Keratinocyte (primary cell): ENCODE data around the gene FIGNL1. TPM values are rescaled to one million over a fixed set of nuclear protein-coding genes. Genes with fewer than 3 reads are reported as not detected.

Source experiments
- DNase-seq: peaks from one replicate; pipeline ENCODE4 v3.0.0-alpha.2; 2011; ENCODE audit warnings: low read depth, missing footprints, low spot score
- FAIRE-seq: peaks from 2 replicates; lab custom pipeline; 2011; peaks lifted over from hg19 to GRCh38; lab: Jason Lieb, UNC
- H2AFZ ChIP-seq: 2 replicates; pipeline ENCODE4 v1.6.0; 2012; ENCODE audit warnings: low read length, control low read depth, inconsistent platforms; ENCODE audit not compliant: control insufficient read depth
- H3K27ac ChIP-seq: 2 replicates; pipeline ENCODE4 v1.5.1; 2011; ENCODE audit warnings: low read length; ENCODE audit not compliant: control insufficient read depth, insufficient read depth
- H3K27me3 ChIP-seq: 3 replicates; pipeline ENCODE4 v1.6.0; 2011; ENCODE audit warnings: low read length; ENCODE audit not compliant: control insufficient read depth, insufficient read depth; ENCODE audit errors: extremely low read depth
- H3K36me3 ChIP-seq, 2 experiments: 2 replicates in 1 of 2; 3 replicates in 1 of 2; pipeline ENCODE4 v1.5.1; 2011; ENCODE audit warnings: low read length in 2 of 2, mild to moderate bottlenecking in 1 of 2; ENCODE audit not compliant: control insufficient read depth in 2 of 2, insufficient read depth in 2 of 2; ENCODE audit errors: extremely low read depth in 1 of 2
- H3K4me1 ChIP-seq: 3 replicates; pipeline ENCODE4 v1.5.1; 2011; ENCODE audit warnings: low read length; ENCODE audit not compliant: control insufficient read depth, insufficient read depth; ENCODE audit errors: extremely low read depth
- H3K4me2 ChIP-seq: 3 replicates; pipeline ENCODE4 v1.6.0; 2011; ENCODE audit warnings: low read depth, low read length; ENCODE audit not compliant: control insufficient read depth, insufficient read depth; ENCODE audit errors: extremely low read depth
- H3K4me3 ChIP-seq, 3 experiments: fragments of 200-600 bp in 1 of 3; sonication (generic) in 1 of 3; 2 replicates in 2 of 3; 3 replicates in 1 of 3; pipeline ENCODE4 v1.5.1; 2011 to 2016; ENCODE audit warnings: low read length in 3 of 3, mild to moderate bottlenecking in 3 of 3, control low read depth in 2 of 3, inconsistent platforms in 1 of 3, low read depth in 1 of 3, mixed read lengths in 1 of 3, mixed run types in 1 of 3, moderate library complexity in 1 of 3; ENCODE audit not compliant: control insufficient read depth in 2 of 3, insufficient read depth in 2 of 3; ENCODE audit errors: extremely low read depth in 1 of 3
- H3K79me2 ChIP-seq: 2 replicates; pipeline ENCODE4 v1.6.0; 2012; ENCODE audit warnings: low read length; ENCODE audit not compliant: control insufficient read depth, insufficient read depth
- H3K9ac ChIP-seq: 3 replicates; pipeline ENCODE4 v1.6.0; 2011; ENCODE audit warnings: low read length; ENCODE audit not compliant: control insufficient read depth, insufficient read depth; ENCODE audit errors: extremely low read depth
- H3K9me1 ChIP-seq: 3 replicates; pipeline ENCODE4 v1.6.0; 2011; ENCODE audit warnings: low read length; ENCODE audit not compliant: control insufficient read depth, insufficient read depth; ENCODE audit errors: extremely low read depth
- H3K9me3 ChIP-seq: 2 replicates; pipeline ENCODE4 v1.5.1; 2012; ENCODE audit warnings: low read depth, low read length; ENCODE audit not compliant: control insufficient read depth
- H4K20me1 ChIP-seq: 3 replicates; pipeline ENCODE4 v1.6.0; 2011; ENCODE audit warnings: low read length; ENCODE audit not compliant: control insufficient read depth, insufficient read depth; ENCODE audit errors: extremely low read depth
- CTCF ChIP-seq, 3 experiments: IDR thresholded peaks in 1 of 3; conservative IDR thresholded peaks in 1 of 3; optimal IDR thresholded peaks in 1 of 3; 2 replicates in 2 of 3; 3 replicates in 1 of 3; pipeline versions ENCODE3 to v1.5.1; 2011; ENCODE audit warnings: low read length in 3 of 3, mild to moderate bottlenecking in 3 of 3, moderate library complexity in 2 of 3, control low read depth in 1 of 3, inconsistent platforms in 1 of 3; ENCODE audit not compliant: insufficient read depth in 2 of 3; ENCODE audit errors: extremely low read depth in 1 of 3
- EZH2 ChIP-seq: IDR thresholded peaks from one replicate; pipeline ENCODE4 v1.6.1; 2012; ENCODE audit warnings: inconsistent platforms, mild to moderate bottlenecking, low read length, moderate library complexity
- dilution Hi-C: fragments of 300-500 bp; cut with MboI; formaldehyde crosslinking; loops from one replicate; pipeline ENCODE4 v1.7.0; 2020; ENCODE audit warnings: low sequenced_read_pairs; ENCODE audit not compliant: extremely low pct_ligation_motif_present
- polyA plus RNA-seq, 5 experiments: library from polyadenylated mRNA; depleted of rRNA in 3 of 5; stranded (reverse) in 3 of 5; stranded (forward) in 1 of 5; unstranded in 1 of 5; fragments of >200 nt; gene quantifications; 1 replicate in 1 of 5; 2 replicates in 3 of 5; 3 replicates in 1 of 5; pipeline versions ENCODE4 v1.2.1 to v1.2.3, GENCODE V29; 2011 to 2012; ENCODE audit warnings: missing spikeins in 2 of 5, low read depth in 1 of 5, low replicate concordance in 1 of 5

FIGNL1 gene
- polyA plus RNA-seq, 1 donor (not counting 4 experiments of a cell fraction or from before 2014, with no cell fraction given): 12.7 TPM

GRCh38 chr7:50480797-50481196 lies 30.6 kb upstream of the FIGNL1 start:
- dilution Hi-C loops: no loop called here
- no peak overlapping the region for H3K9ac ChIP-seq
- no peak overlapping the region for H3K4me2 ChIP-seq
- H4K20me1 ChIP-seq: no peaks in the 10 kb centered on the region
- no peaks in the 10 kb centered on the region for H3K4me1 ChIP-seq
- H3K4me3 ChIP-seq: no peak overlapping the region
- no peaks in the 10 kb centered on the region for H3K9me3 ChIP-seq
- no peaks in the 10 kb centered on the region for H3K79me2 ChIP-seq
- no peaks in the 10 kb centered on the region for H3K36me3 ChIP-seq
- DNase-seq: no peak
- no peak for FAIRE-seq
- no peaks in the 10 kb centered on the region for H3K9me1 ChIP-seq
- no peak overlapping the region for H2AFZ ChIP-seq
- peaks cover 25% of the 10 kb centered on the region for H3K27me3 ChIP-seq
- H3K27ac ChIP-seq: no peak overlapping the region
- TF ChIP-seq EZH2 (no peak), CTCF (optimal IDR thresholded peaks at IDR 0.05 in 1 of 3, IDR thresholded peaks at IDR 0.05 in 1 of 3, conservative IDR thresholded peaks at IDR 0.05 in 1 of 3; ENCODE audit: extremely low read depth in 1 of 3, insufficient read depth in 2 of 3, low read length in 3 of 3) (no peak)

GRCh38 chr7:50479743-50480517 lies 29.8 kb upstream of the FIGNL1 start:
- Histone ChIP-seq H3K4me1 (no peaks in the 10 kb centered on the region), H3K4me2 (no peak overlapping the region), H3K9me1 (no peaks in the 10 kb centered on the region), H4K20me1 (peaks cover 3% of the 10 kb centered on the region), H2AFZ (no peak overlapping the region), H3K9me3 (no peaks in the 10 kb centered on the region), H3K79me2 (no peaks in the 10 kb centered on the region), H3K36me3 (no peaks in the 10 kb centered on the region), H3K9ac (no peak overlapping the region), H3K27me3 (peaks cover 25% of the 10 kb centered on the region), H3K27ac (no peak overlapping the region), H3K4me3 (no peak overlapping the region)
- DNase-seq (no peak), FAIRE-seq (no peak)
- no peak for TF ChIP-seq CTCF (optimal IDR thresholded peaks at IDR 0.05 in 1 of 3, IDR thresholded peaks at IDR 0.05 in 1 of 3, conservative IDR thresholded peaks at IDR 0.05 in 1 of 3; ENCODE audit: extremely low read depth in 1 of 3, insufficient read depth in 2 of 3, low read length in 3 of 3)
- TF ChIP-seq EZH2: no peak
- dilution Hi-C loops: no loop called here
